ENCODE data around the gene XPO6. TPM values are rescaled to one million over a fixed set of nuclear protein-coding genes. Genes with fewer than 3 reads are reported as not detected.

Gene XPO6
- polyA plus RNA-seq, 12 donors: 48.1 to 88.9 (median 55.7) TPM; not detected in 1

DNA sequence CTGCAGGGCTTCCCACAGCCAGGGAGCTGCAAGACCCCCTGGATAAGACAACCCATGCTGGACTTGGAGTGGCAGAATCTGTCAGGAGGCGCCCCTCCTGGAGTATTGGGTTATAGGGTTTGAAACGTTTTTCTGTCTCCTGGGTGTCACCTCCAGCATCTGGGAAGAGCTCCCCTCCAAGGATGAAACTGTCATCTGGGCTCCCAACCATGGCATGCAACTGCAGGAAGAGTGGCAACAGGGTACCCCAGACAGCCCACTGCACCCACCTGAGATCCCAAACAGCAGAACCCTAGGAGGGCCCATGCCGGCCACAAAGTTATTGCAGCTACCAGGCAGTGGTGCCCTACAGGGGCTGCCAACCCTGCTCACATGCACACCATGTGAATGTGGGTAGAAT, 147.6 kb downstream of the XPO6 start:
- DNase-seq: no peak

DNA sequence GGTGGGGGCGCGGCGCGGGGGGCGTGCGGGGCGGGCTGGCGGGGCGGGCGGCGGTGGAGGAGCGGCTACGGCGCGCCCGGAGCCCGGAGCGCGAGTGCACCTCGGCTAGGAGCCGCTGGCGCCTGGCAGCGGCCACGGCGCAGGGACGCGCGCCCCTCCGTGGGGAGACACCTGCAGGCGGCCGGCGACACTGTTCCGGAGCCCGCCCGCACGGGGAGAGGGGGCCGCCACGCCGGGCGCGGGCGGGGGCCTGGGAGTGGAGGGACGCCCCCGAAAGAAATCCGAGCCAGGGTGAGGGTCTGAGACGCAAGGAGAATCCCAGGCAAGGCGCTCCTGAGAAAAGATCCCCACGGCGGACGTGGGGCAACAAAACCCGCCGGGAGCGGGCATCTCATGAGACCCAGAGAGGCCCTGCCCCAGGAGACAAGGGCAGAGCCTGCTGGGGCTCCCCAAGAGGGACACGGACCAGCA, 148.1 kb downstream of the XPO6 start, which contains the start of gene GSG1L:
Gene GSG1L, minus strand, starts transcription at position 124 of the 471 bp plus-strand sequence. CDS start 290 bp downstream, outside the sequence.
- no peak for DNase-seq

DNA sequence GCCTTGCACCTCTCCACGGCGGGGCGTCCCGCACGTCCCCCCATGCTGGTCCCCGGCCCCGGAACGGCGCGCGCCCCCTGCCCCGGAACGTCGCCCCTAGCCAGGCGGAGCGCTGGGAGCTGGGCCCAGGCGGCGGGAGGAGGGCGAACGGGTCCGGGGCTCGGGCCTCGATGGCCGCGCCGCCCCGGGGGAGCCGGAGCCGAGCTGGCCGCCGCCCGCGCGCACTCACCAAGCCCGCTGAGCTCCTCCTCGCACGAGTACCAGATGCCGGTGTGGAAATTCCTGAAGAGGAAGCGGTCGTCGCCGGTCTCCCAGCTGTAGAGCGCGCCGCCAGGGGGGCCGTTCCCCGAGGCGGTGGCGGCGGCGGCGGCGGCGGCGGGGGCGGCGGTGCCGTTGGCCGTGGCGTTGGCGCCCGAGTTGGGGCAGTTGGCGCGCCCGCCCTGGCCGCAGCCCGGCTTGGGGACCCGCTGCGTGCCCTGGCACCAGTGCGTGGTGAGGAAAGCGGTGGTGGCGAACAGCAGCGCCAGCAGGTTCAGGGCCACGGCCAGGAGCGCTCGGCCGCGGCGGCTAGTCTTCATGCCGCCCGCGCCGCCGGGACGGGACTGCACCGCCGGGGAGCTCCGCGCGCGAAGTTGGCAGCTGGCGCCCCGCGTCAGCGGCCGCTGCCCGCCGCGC, 148.8 kb downstream of the XPO6 start:
- DNase-seq: no peak

DNA sequence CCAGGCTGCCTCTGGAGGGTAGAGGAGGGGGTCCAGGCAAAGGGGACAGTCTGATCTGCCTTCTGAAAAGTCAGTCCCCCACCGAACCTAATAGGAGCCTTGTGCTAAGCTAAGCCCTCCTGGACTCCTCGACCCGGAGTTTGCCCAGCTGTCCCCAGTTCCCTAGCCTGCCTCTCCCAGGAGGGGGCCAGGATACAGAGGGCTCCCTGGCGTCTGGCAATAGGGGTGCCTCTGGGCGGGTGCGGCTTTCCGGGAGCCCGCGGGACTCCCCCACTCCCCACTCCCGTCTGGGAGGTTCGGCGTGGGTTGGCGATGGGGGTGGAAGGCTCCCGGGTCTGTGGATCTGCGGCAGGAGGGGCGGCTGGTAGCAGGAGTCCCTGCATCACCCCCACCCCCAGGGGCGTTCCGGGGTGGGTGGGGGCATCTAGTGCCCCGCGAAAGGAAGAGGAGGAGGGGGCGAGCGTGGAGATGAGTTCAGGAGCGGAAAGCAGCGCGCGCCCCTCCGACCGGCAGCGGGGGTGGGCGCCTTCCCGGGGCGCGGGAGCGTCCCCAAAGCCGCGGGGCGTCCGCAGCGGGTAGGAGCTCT, 149.4 kb downstream of the XPO6 start:
- DNase-seq: no peak

DNA sequence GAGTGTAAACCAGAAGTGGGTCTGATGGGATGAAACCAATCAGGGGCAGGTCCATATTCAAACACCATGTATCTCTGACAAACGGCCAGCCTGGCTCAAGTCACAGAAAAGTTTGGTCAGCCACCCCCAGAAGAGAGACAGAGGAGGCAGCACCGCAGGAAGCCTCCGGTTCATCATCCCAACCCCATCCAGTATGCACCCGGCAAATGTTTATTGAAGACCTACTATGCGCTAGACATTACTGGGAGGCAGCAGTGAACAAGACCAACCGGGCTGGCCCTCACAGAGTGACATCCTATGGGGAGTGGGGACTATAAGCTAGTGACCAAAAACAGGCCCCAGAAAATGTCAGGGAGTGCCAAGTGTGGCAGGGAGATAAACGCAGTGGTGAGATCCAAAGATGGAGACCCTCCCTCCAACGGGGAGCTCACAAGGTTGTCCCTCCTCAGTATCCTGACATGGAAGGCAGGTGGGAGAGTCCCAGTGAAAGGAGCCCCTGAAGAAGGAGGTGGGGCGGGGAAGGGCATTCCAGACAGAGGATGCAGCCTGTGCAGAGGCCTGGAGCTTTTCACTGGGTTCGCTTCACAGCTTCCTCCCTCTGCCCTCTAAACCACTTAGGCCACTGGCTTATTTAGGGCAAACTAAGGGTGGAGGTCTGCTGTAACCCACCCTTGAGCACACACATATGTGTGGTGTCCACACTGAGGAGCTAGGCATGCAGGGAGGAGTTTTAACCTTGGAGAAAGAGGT, 150.2 kb downstream of the XPO6 start:
- DNase-seq: no peak

DNA sequence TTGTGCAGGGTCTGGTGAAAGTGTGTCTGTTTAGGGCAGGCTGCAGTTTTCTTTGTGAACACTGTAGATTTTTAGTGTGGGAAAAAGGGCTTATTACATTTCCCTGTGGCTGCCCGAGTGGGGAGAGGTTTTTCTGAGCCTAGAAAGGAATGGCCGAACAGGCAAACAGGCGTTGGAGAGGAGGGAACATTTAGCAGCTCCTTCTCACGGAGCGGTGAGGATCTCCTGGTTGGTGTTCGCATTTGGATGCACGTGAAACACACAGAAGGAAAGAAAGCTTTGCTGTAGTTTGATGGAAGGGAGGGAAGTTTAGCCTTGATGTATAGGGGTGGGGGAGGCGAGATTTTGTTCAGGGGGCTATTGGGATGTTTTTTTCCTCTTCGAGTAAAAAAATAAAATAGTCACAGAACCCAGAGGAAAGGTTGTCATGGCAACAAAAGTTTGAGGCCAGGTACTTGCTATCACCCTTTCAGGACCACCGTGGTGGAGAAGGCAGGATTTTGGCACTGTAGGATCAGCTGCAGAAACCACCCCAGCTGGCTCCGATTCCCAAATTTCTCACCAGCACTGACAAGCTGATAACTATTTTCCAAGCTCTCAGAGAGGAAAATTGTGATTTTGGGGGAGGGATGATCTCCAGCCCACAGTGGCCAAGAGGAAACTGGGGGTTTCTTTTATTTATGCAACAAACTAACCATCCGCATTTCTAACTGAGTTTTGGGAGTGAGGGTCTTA, 151.8 kb downstream of the XPO6 start:
- DNase-seq: no peak

DNA sequence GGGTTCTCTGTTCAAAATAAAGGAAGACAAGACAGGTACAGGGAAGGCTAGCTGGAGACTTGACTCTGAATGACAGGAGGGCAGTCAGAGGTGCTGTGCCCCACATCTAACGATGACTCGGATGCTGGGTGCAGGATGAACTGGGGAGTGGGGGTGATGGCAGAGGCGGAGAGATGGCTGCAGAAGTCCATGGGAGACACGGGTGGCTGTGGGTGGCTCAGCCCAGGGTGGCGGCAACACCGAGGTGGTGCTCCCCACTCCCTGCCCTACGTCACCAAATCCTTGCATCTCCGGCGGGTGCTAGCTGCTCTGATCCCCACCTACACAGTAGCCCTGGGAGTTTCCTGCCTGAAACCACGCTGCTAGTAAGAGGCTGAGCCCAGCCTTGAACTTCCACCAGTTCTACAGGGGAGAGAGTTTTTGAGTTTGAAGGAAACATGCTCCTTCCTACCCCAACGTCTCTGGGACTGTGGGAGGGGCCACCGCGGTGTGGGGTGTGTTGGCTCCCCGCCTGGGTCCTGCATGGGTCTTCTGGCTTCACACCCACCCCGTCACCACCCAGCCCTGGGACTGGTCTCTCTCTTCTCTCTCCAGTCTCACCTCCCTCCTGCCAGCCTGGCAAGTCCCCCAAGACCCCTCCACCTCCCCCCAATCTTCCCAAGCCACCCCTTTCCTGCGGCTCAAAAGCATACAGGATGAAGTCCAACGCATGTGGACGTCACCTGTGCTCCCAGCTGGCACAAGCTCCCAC, 152.8 kb downstream of the XPO6 start:
- DNase-seq: no peak

DNA sequence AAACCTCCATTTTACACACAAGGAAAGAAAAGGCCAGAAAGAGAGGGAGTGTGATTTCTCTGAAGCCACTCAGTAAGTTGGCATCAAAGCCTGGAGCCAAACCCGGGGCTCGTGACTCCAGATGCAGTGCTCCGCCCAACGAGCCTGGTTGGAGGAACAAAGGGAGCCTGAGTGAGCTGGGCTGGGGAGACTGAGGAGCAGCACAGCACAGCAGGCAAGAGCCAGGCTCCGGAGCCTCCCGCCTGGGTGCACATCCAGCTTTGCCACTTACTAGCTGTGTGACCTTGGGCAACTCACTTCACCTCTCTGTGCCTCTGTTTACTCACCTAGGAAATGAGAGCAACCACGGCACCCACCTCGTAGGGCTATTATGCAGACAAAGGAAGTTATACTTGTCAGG, 153.8 kb downstream of the XPO6 start:
- DNase-seq: no peak

DNA sequence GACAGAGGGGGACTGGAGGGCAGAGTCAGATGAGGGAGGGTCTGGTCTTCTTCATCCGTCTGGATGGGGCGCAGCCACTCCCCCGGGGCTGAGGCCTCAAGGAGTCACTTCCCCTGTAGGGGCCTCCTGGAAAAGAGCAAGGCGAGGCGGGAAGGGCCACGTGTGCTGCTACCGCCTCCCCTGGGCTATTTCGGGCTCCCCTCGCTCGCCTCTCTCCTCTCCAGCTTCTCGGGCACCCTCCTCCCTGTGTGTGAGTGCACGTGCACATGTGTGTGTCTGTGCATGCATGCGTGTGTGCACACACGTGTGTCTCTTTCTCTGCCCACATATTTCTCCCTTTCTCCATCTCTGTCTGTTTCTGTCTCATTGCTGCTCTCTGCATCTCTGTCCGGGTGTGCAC, 158.3 kb downstream of the XPO6 start:
- no peak for DNase-seq

DNA sequence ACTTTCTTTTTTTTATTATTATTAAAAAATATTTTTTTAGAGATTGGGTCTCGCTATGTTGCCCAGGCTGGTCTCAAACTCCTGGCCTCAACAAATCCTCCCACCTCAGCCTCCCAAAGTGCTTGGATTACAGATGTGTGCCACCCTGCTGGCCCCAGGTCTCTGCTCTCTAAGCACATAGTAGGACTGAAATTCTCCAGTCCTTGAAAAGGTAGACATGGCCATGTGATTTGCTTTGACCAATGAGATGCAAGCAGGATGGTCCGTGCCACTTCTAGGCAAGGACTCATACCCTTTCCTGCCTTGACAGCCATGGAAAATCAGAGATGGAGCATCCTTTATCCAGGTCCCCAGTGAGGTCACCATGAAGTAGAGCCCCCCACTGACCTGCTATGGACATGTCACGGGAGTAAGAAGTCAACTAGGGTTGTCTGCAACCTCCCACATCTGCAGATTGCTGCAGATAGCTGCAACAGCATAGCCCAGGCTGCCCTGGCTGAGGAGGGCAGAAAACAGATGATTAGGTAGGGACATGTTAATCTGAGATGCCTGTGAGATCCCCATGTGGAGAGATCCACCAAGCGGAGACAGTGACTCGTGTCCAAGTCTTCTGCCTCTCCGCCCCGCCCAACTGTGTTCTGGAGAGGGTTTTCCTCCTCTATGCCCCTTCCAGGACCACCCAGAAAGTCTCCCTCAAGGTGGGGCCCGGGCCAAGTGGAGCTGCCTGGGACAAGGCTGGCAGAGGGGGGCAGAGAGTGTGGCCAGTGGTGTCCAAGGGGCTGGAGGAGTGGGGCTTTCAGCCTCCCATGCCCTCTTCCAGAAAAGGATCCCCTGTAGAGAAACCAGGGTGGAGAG, 159.3 kb downstream of the XPO6 start:
- no peak for DNase-seq

DNA sequence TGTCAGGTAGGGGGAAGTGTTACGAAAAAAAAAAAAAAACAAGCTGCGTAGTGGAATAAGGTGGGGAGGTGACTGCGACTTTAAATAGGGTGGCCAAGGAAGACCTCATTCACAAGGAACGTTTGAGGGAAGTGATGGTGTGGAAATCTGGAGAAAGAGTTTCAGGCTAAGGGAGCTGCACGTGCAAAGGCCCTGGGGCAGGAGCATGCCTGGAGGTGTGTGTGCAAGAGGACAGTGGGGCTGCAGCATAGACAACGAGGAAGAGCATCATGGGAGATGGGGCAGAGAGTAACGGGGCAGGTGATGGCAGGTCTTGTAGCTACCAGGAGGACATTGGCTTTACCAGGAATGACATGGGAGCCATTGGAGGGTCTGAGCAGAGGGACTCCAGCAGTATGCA, 160.3 kb downstream of the XPO6 start:
- no peak for DNase-seq

Other genes starting within 250 kb of the XPO6 start
- 1 to 10 TPM in 10 of 12 donors, not detected in 2; 1.6 to 2.9 (median 2.0) TPM for gene GSG1L, start 148.3 kb downstream of the XPO6 start, polyA plus RNA-seq (ENCODE audit: insufficient read length in 12 of 12)
- gene SBK1, start 80.6 kb upstream of the XPO6 start, polyA plus RNA-seq (ENCODE audit: insufficient read length in 12 of 12): 10 to 100 TPM in 10 of 12 donors, 1 to 10 TPM in 1, not detected in 1; 8.4 to 26.3 (median 15.9) TPM
- 1 to 10 TPM in 5 of 12 donors, under 1 TPM in 5, not detected in 2; 0.34 to 2.9 (median 1.0) TPM for gene NPIPB6, start 151.5 kb upstream of the XPO6 start, polyA plus RNA-seq (ENCODE audit: insufficient read length in 12 of 12)
- gene EIF3CL, start 191.9 kb upstream of the XPO6 start, polyA plus RNA-seq (ENCODE audit: insufficient read length in 12 of 12): 100 to 1,000 TPM in 2 of 12 donors, 10 to 100 TPM in 9, not detected in 1; 34.5 to 151 (median 79.1) TPM

Data from muscle of arm (tissue), 12 donors.